GM12892 (cell line): Measurements from ENCODE around the gene DRC7.

Source experiments
- POLR2A ChIP-seq: IDR thresholded peaks from 2 replicates; pipeline ENCODE4 v1.6.1; 2011; ENCODE audit warnings: low read depth, low read length, control low read depth
- POLR2AphosphoS5 ChIP-seq: IDR thresholded peaks from 2 replicates; pipeline ENCODE4 v1.6.1; 2011; ENCODE audit warnings: low read depth, low read length, control low read depth

- TF ChIP-seq POLR2AphosphoS5 (no peak), POLR2A (no peak)
These were observed 33.1 kb upstream of the DRC7 start for GRCh38 chr16:57661510-57661909.
